WERI-Rb-1 (cell line): ENCODE measurements around the gene CDK5RAP3.
"Not testable (repeated sequence)": the region's sequence is repeated elsewhere in the genome, so short reads cannot be mapped to it uniquely, and the experiment has no call there.

ENCODE experiments used
- DNase-seq: peaks from one replicate; pipeline ENCODE4 v3.0.0-alpha.2; 2020
- H3K27ac ChIP-seq: fragments of 250-450 bp; sonication (Bioruptor Pico); 2 replicates; pipeline ENCODE4 v1.5.1; 2020; ENCODE audit warnings: mild to moderate bottlenecking, moderate library complexity
- H3K27me3 ChIP-seq: fragments of 250-450 bp; sonication (Bioruptor Pico); 2 replicates; pipeline ENCODE4 v1.5.1; 2021; ENCODE audit warnings: mild to moderate bottlenecking, low read depth, moderate library complexity; ENCODE audit not compliant: insufficient read depth, severe bottlenecking
- H3K36me3 ChIP-seq: fragments of 250-450 bp; sonication (Bioruptor Pico); 2 replicates; pipeline ENCODE4 v1.5.1; 2020; ENCODE audit warnings: mild to moderate bottlenecking, moderate library complexity
- H3K4me3 ChIP-seq: 2 replicates; pipeline ENCODE4 v1.5.1; 2011; ENCODE audit warnings: low read depth, mild to moderate bottlenecking, control low read depth, low read length
- H3K9me3 ChIP-seq: fragments of 250-450 bp; sonication (Bioruptor Pico); 2 replicates; pipeline ENCODE4 v1.5.1; 2021; ENCODE audit warnings: mild to moderate bottlenecking, moderate library complexity; ENCODE audit not compliant: severe bottlenecking
- TF ChIP-seq, protein P1 (sequence below): IDR thresholded peaks from 2 replicates; pipeline ENCODE4 v1.5.1; 2011; ENCODE audit warnings: low read depth, mild to moderate bottlenecking, control low read depth, inconsistent platforms, low read length

Gene CDK5RAP3

GRCh38 chr17:47929218-47930000, 41.5 kb upstream of the CDK5RAP3 start:
- DNase-seq = peak; percentile 65
- Histone ChIP-seq H3K9me3 (no peaks in the 10 kb centered on the region), H3K27ac (no peak overlapping the region; the same call in 1 of the 2 replicates), H3K36me3 (peaks cover 56% of the 10 kb centered on the region), H3K27me3 (no peaks in the 10 kb centered on the region), H3K4me3 (no peak overlapping the region)
- TF ChIP-seq, protein P1, sequence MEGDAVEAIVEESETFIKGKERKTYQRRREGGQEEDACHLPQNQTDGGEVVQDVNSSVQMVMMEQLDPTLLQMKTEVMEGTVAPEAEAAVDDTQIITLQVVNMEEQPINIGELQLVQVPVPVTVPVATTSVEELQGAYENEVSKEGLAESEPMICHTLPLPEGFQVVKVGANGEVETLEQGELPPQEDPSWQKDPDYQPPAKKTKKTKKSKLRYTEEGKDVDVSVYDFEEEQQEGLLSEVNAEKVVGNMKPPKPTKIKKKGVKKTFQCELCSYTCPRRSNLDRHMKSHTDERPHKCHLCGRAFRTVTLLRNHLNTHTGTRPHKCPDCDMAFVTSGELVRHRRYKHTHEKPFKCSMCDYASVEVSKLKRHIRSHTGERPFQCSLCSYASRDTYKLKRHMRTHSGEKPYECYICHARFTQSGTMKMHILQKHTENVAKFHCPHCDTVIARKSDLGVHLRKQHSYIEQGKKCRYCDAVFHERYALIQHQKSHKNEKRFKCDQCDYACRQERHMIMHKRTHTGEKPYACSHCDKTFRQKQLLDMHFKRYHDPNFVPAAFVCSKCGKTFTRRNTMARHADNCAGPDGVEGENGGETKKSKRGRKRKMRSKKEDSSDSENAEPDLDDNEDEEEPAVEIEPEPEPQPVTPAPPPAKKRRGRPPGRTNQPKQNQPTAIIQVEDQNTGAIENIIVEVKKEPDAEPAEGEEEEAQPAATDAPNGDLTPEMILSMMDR = no peak

DNA sequence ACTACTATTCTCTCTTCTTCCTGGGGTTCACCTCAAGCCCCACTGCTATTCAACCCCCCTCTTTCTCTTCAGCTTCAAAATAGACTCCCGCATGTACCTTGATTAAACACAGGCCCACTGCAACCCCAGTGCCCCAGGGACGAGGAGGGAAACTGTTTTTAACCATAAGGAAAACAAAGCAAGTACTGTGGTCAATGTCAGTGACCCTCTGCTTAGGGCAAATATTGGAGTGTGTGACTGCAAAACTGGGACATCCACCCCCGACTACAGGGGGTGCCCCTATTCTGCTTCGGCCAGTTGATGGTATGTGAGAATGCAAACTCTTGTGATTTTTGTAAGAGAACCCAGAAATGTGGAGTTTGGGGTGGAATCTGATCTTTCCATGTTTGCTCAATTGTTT, 39.1 kb upstream of the CDK5RAP3 start:
- TF ChIP-seq, protein P1 = no peak
- no peak overlapping the region for H3K4me3 ChIP-seq
- peaks cover 35% of the 10 kb centered on the region for H3K36me3 ChIP-seq
- no peaks in the 10 kb centered on the region for H3K9me3 ChIP-seq
- no peaks in the 10 kb centered on the region for H3K27me3 ChIP-seq
- DNase-seq = no peak
- H3K27ac ChIP-seq = no peak overlapping the region

DNA sequence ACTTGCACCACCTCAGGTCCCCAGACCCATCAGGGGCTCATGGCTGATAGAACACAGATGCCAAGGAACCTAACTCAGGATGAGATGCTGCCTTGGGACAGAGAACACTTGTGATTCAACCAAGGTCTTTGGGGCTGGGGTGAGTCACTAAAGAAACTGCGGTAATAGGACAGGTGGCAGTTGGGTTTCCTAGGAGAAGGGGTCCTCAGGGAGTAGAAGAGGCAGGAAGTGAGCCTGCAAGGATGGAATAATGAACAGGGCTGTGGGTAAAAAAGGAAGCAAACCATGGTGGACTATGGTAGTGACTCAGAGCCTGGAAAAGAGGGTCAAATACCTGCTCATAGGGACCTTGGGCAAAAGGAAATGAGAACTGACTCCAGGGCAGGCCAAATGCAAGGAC, 36.1 kb upstream of the CDK5RAP3 start:
- DNase-seq = no peak
- Histone ChIP-seq H3K27ac (no peak overlapping the region), H3K9me3 (no peaks in the 10 kb centered on the region), H3K36me3 (peaks cover 7% of the 10 kb centered on the region), H3K27me3 (no peaks in the 10 kb centered on the region), H3K4me3 (no peak overlapping the region)
- TF ChIP-seq, protein P1 = no peak

DNA sequence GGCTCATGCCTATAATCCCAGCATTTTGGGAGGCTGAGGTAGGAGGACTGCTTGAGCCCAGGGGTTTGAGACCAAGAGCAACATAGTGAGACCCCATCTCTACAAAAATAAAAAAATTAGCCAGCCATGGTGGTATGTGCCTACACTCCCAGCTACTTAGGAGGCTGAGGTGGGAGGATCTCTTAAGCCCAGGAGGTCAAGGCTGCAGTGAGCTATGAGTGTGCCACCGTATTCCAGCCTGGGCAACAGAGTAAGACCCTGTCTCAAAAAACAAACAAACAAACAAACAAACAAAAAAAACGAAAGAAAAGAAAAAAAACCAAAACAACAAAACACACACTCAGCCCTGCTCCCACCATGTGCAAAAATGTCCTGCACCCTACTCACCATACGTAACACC, 35.4 kb upstream of the CDK5RAP3 start:
- H3K36me3 ChIP-seq, DNase-seq, H3K27me3 ChIP-seq, H3K9me3 ChIP-seq, H3K27ac ChIP-seq, H3K4me3 ChIP-seq: not testable (repeated sequence)

DNA sequence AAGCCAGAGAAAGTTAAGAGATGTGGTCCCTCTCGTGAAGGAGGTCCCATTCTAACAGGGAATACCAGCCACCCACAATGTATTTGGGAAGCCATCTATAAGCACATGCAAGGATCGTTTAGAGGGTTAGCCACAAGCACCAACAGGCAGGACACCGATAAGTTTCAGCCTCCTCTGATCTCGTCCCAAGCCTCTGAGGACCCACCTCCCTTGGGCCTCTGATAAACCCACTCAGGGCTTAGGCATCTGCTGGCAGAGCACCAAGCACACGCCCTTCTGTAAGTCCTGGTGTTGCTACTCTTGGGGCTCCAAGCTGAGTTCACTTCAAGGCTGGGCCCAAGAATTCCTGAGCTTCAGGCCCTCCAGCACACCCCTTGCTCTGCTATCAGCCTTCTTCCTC, 35.0 kb upstream of the CDK5RAP3 start:
- Histone ChIP-seq H3K36me3 (no peaks in the 10 kb centered on the region), H3K4me3 (no peak overlapping the region), H3K9me3 (peaks cover under 1% of the 10 kb centered on the region), H3K27me3 (no peaks in the 10 kb centered on the region), H3K27ac (no peak overlapping the region)
- TF ChIP-seq, protein P1 = no peak
- no peak for DNase-seq

- TF ChIP-seq, protein P1 = no peak
- no peaks in the 10 kb centered on the region for H3K36me3 ChIP-seq
- no peak overlapping the region for H3K4me3 ChIP-seq
- DNase-seq = no peak
- H3K9me3 ChIP-seq = peaks cover 3% of the 10 kb centered on the region
- H3K27me3 ChIP-seq = no peaks in the 10 kb centered on the region
- H3K27ac ChIP-seq = no peak overlapping the region
These were observed 33.0 kb upstream of the CDK5RAP3 start for GRCh38 chr17:47937941-47938340.
